Karpas-422 (cell line): ENCODE data around the gene DTNB. TPM values are rescaled to one million over a fixed set of nuclear protein-coding genes. Genes with fewer than 3 reads are reported as not detected.

Source experiments
- DNase-seq: peaks from one replicate; pipeline ENCODE4 v3.0.0-alpha.2; 2015
- H2AFZ ChIP-seq: fragments of 200-600 bp; sonication (generic); 2 replicates; pipeline ENCODE4 v1.6.1; 2014; ENCODE audit warnings: antibody characterized with exemption, low read length, mixed read lengths
- H3K27ac ChIP-seq: fragments of 200-600 bp; sonication (generic); 2 replicates; pipeline ENCODE4 v1.5.1; 2014; ENCODE audit warnings: mild to moderate bottlenecking, low read length, moderate library complexity
- H3K27me3 ChIP-seq: fragments of 200-600 bp; sonication (generic); 2 replicates; pipeline ENCODE4 v1.6.1; 2014; ENCODE audit warnings: low read length, mixed read lengths
- H3K36me3 ChIP-seq: fragments of 200-600 bp; sonication (generic); 2 replicates; pipeline ENCODE4 v1.6.1; 2014; ENCODE audit warnings: low read length, mixed read lengths; ENCODE audit not compliant: insufficient read depth
- H3K4me1 ChIP-seq: fragments of 200-600 bp; sonication (generic); 2 replicates; pipeline ENCODE4 v1.6.1; 2014; ENCODE audit warnings: mild to moderate bottlenecking, low read length, mixed read lengths
- H3K4me2 ChIP-seq: fragments of 200-600 bp; sonication (generic); 2 replicates; pipeline ENCODE4 v1.6.1; 2014; ENCODE audit warnings: low read length, low read depth, mild to moderate bottlenecking; ENCODE audit not compliant: poor library complexity, severe bottlenecking
- H3K4me3 ChIP-seq: fragments of 200-600 bp; sonication (generic); 2 replicates; pipeline ENCODE4 v1.5.1; 2014; ENCODE audit warnings: mild to moderate bottlenecking, antibody characterized with exemption, low read length, mixed read lengths
- H3K79me2 ChIP-seq: fragments of 200-600 bp; sonication (generic); 2 replicates; pipeline ENCODE4 v1.6.1; 2014; ENCODE audit warnings: mild to moderate bottlenecking, low read length, mixed read lengths
- H3K9ac ChIP-seq: fragments of 200-600 bp; sonication (generic); 2 replicates; pipeline ENCODE4 v1.6.0; 2014; ENCODE audit warnings: low read length
- H3K9me2 ChIP-seq: fragments of 200-600 bp; sonication (generic), shearing (Covaris generic); replicated peaks from 2 replicates; pipeline ENCODE4 v1.6.0; 2014; ENCODE audit warnings: mild to moderate bottlenecking, low read length, moderate library complexity; ENCODE audit not compliant: insufficient read depth
- H3K9me3 ChIP-seq: fragments of 300-700, 200-600 bp; sonication (generic); 2 replicates; pipeline ENCODE4 v1.6.1; 2014; ENCODE audit warnings: low read length, mixed read lengths
- H4K20me1 ChIP-seq: fragments of 200-600 bp; sonication (generic); 2 replicates; pipeline ENCODE4 v1.6.1; 2014; ENCODE audit warnings: mild to moderate bottlenecking, antibody characterized with exemption, low read length, low read depth; ENCODE audit not compliant: insufficient read depth
- total RNA-seq: library from RNA; depleted of rRNA; stranded (reverse); fragments of >200 nt; shearing (Covaris generic); gene quantifications from 2 replicates; pipeline ENCODE4 v1.2.3, GENCODE V29; 2014; ENCODE audit warnings: low replicate concordance

The DTNB gene
- total RNA-seq, 1 experiment from 2014 or later: 9.1 TPM

- H3K9me2 ChIP-seq: no peaks in the 10 kb centered on the region
- no peaks in the 10 kb centered on the region for H3K9me3 ChIP-seq
- H3K27ac ChIP-seq: no peak overlapping the region
- H4K20me1 ChIP-seq: no peaks in the 10 kb centered on the region
- H3K9ac ChIP-seq: no peak overlapping the region
- H2AFZ ChIP-seq: no peak overlapping the region
- no peaks in the 10 kb centered on the region for H3K79me2 ChIP-seq
- no peak overlapping the region for H3K4me2 ChIP-seq
- H3K36me3 ChIP-seq: no peaks in the 10 kb centered on the region
- no peak overlapping the region for H3K4me3 ChIP-seq
- peaks cover 8% of the 10 kb centered on the region for H3K4me1 ChIP-seq
- no peaks in the 10 kb centered on the region for H3K27me3 ChIP-seq
- DNase-seq: no peak
Observed at GRCh38 chr2:25381502-25381901, 291.9 kb downstream of the DTNB start.

- H3K4me2 ChIP-seq: no peak overlapping the region
- no peaks in the 10 kb centered on the region for H4K20me1 ChIP-seq
- H2AFZ ChIP-seq: no peak overlapping the region
- H3K4me1 ChIP-seq: peaks cover 10% of the 10 kb centered on the region
- no peak overlapping the region for H3K27ac ChIP-seq
- H3K4me3 ChIP-seq: no peak overlapping the region
- H3K9ac ChIP-seq: no peak overlapping the region
- H3K9me2 ChIP-seq: no peaks in the 10 kb centered on the region
- no peaks in the 10 kb centered on the region for H3K79me2 ChIP-seq
- DNase-seq: no peak
- no peaks in the 10 kb centered on the region for H3K36me3 ChIP-seq
- no peaks in the 10 kb centered on the region for H3K9me3 ChIP-seq
- no peaks in the 10 kb centered on the region for H3K27me3 ChIP-seq
Observed at GRCh38 chr2:25380586-25381375, 292.6 kb downstream of the DTNB start.

- DNase-seq: no peak
- Histone ChIP-seq H3K36me3 (no peaks in the 10 kb centered on the region), H3K27me3 (no peaks in the 10 kb centered on the region), H3K9ac (no peak overlapping the region), H3K27ac (no peak overlapping the region), H3K4me3 (no peak overlapping the region), H3K4me2 (no peak overlapping the region), H3K79me2 (no peaks in the 10 kb centered on the region), H3K9me3 (no peaks in the 10 kb centered on the region), H3K9me2 (no peaks in the 10 kb centered on the region), H2AFZ (no peak overlapping the region), H4K20me1 (no peaks in the 10 kb centered on the region), H3K4me1 (peaks cover 10% of the 10 kb centered on the region)
Observed at GRCh38 chr2:25380023-25380422, 293.4 kb downstream of the DTNB start.

DNA sequence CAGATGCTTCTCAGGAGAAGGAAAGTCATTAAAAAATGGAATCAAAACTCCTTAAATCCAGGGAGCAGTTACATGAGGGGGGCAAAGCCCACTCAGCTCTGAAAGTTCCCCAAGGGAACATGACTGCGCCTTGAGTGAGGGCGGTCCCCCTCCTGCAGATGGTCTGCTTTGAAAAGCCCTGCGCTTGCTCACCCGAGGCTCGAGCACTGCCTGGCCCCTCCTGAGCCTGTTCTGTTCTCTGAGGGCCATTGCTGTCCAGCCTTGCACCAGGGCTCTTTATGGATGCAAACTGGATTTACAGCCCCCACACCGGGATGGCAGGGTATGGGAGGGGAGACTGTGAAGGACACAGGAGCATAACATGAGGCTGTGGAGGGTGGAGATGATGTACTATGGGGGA lies 293.8 kb downstream of the DTNB start:
- DNase-seq: no peak
- no peaks in the 10 kb centered on the region for H3K36me3 ChIP-seq
- no peak overlapping the region for H3K27ac ChIP-seq
- H3K4me1 ChIP-seq: peaks cover 10% of the 10 kb centered on the region
- no peaks in the 10 kb centered on the region for H3K9me2 ChIP-seq
- H3K9me3 ChIP-seq: no peaks in the 10 kb centered on the region
- H3K4me2 ChIP-seq: no peak overlapping the region
- H3K79me2 ChIP-seq: no peaks in the 10 kb centered on the region
- no peaks in the 10 kb centered on the region for H4K20me1 ChIP-seq
- no peak overlapping the region for H3K4me3 ChIP-seq
- no peak overlapping the region for H2AFZ ChIP-seq
- H3K9ac ChIP-seq: no peak overlapping the region
- H3K27me3 ChIP-seq: no peaks in the 10 kb centered on the region

DNA sequence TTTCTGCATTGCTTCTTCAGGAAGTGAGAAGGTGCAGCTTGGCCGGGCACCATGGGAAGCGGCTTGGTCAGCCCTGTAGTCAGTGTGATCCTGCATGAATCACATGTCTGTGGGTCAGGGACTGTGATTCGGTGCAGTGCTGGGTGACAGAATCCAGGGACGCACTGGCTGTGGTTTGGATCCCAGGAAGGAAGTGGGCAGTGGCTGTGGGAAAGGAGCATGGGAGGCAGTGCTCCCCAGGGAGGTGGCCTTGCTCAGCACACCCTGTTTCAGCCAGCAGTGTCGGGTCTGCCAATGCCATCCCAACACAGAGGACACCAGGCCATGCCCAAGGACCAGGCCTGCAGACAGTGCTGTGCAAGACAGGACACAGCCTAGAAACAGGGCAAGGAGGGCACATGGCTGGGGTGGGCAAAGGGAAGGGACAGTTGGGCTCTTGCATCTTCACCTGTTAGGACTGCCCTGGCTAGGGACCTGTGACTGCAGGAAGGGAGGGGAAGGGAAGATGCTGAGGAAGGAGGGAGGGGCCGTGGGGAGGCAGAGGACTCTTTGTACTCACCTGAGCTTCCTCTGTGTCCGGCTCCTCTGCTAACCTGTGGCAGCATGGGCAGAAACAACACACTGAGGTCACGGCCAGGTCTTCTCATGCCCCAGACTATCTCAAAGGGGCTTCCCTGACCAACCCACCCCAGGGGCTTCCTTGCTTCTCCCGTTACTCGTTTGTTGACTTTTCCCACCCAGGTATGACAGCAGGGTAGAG lies 294.5 kb downstream of the DTNB start:
- H3K4me1 ChIP-seq: peaks cover 10% of the 10 kb centered on the region
- H3K4me2 ChIP-seq: no peak overlapping the region
- H3K79me2 ChIP-seq: no peaks in the 10 kb centered on the region
- H3K9ac ChIP-seq: no peak overlapping the region
- no peak overlapping the region for H2AFZ ChIP-seq
- H3K36me3 ChIP-seq: no peaks in the 10 kb centered on the region
- H3K4me3 ChIP-seq: no peak overlapping the region
- H3K27ac ChIP-seq: no peak overlapping the region
- H3K9me3 ChIP-seq: no peaks in the 10 kb centered on the region
- no peaks in the 10 kb centered on the region for H3K9me2 ChIP-seq
- no peaks in the 10 kb centered on the region for H4K20me1 ChIP-seq
- no peak for DNase-seq
- no peaks in the 10 kb centered on the region for H3K27me3 ChIP-seq

- Histone ChIP-seq H3K4me1 (peaks cover 10% of the 10 kb centered on the region), H3K79me2 (no peaks in the 10 kb centered on the region), H3K27me3 (no peaks in the 10 kb centered on the region), H3K4me2 (no peak overlapping the region), H3K4me3 (no peak overlapping the region), H3K9me2 (no peaks in the 10 kb centered on the region), H3K36me3 (no peaks in the 10 kb centered on the region), H4K20me1 (no peaks in the 10 kb centered on the region), H3K9ac (no peak overlapping the region), H3K9me3 (no peaks in the 10 kb centered on the region), H3K27ac (no peak overlapping the region), H2AFZ (no peak overlapping the region)
- no peak for DNase-seq
Observed at GRCh38 chr2:25377822-25378421, 295.5 kb downstream of the DTNB start.

GRCh38 chr2:25376750-25377621 lies 296.4 kb downstream of the DTNB start:
- peaks cover 10% of the 10 kb centered on the region for H3K4me1 ChIP-seq
- no peaks in the 10 kb centered on the region for H3K27me3 ChIP-seq
- H3K36me3 ChIP-seq: no peaks in the 10 kb centered on the region
- H3K9me2 ChIP-seq: no peaks in the 10 kb centered on the region
- H3K27ac ChIP-seq: no peak overlapping the region
- H3K9ac ChIP-seq: peak overlapping the region; percentile 49
- H3K4me2 ChIP-seq: peak overlapping the region; percentile 62
- H3K4me3 ChIP-seq: peak overlapping the region; percentile 39; the same call in 1 of the 2 replicates
- H2AFZ ChIP-seq: peak overlapping the region; percentile 65; the same call in 1 of the 2 replicates
- DNase-seq: peak; percentile 93
- no peaks in the 10 kb centered on the region for H3K9me3 ChIP-seq
- H4K20me1 ChIP-seq: no peaks in the 10 kb centered on the region
- no peaks in the 10 kb centered on the region for H3K79me2 ChIP-seq
